ENCODE measurements around the gene PLPPR3.
"Not testable (repeated sequence)": the region's sequence is repeated elsewhere in the genome, so short reads cannot be mapped to it uniquely, and the experiment has no call there.

The PLPPR3 gene

DNA sequence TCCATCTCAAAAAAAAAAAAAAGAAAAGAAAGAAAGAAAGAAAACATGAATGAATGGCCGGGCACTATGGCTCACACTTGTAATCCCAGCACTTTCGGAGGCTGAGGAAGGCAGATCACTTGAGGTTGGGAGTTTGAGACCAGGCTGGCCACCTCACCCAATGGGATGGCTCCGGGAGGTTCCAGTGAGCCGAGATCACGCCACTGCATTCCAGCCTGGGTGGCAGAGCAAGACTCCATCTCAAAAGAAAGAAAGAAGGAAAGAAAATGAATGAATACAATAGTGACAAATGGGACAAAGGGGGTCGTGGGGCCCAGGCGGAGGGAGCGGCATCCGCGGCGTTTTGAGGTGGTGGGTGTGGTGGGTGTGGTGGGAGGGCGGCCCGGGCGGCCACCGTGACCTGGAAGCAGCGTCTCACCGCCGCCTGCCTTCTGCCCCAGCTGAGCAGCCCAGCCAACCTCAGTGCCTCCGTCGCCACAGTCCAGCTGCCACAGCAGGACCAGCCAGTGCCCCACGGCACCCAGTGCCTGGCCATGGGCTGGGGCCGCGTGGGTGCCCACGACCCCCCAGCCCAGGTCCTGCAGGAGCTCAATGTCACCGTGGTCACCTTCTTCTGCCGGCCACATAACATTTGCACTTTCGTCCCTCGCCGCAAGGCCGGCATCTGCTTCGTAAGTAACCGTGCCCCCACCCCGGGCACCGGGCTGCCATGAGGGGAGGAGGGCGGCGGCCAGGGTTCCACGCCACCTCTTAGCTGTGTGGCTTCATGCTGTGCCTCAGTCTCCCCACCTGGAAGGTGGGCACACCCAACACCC, 24.2 kb upstream of the PLPPR3 start:
- H3K27ac ChIP-seq (replicated peaks), result peak overlapping the region; percentile 15; the same call in 1 of the 2 replicates
- H3K4me3 ChIP-seq (replicated peaks; ENCODE audit: insufficient read depth, low read length), result no peak overlapping the region; the same call in 1 of the 2 replicates
- DNase-seq (ENCODE audit: low read depth in 1 of 2, low spot score in 1 of 2), result no peak
- TF ChIP-seq POLR2AphosphoS5 (IDR thresholded peaks at IDR 0.05; ENCODE audit: low read depth) (peak; percentile 88), SPI1 (IDR thresholded peaks at IDR 0.05; ENCODE audit: borderline replicate concordance, low read depth) (no peak), REST (IDR thresholded peaks at IDR 0.05; ENCODE audit: insufficient replicate concordance, low read depth) (no peak)
- H3K27me3 ChIP-seq (ENCODE audit: insufficient read depth, poor library complexity, severe bottlenecking), result no peaks in the 10 kb centered on the region

- peak overlapping the region; percentile 45 for H3K4me3 ChIP-seq (replicated peaks; ENCODE audit: insufficient read depth, low read length)
Observed at GRCh38 chr19:844546-844971, 22.8 kb upstream of the PLPPR3 start.

GRCh38 chr19:843836-844545, 22.2 kb upstream of the PLPPR3 start:
- no peaks in the 10 kb centered on the region for H3K27me3 ChIP-seq (ENCODE audit: insufficient read depth, poor library complexity, severe bottlenecking)
- DNase-seq (ENCODE audit: low read depth in 1 of 2, low spot score in 1 of 2), result peak in 1 of 2 experiments; percentile 63
- H3K4me3 ChIP-seq (replicated peaks; ENCODE audit: insufficient read depth, low read length), result peak overlapping the region; percentile 68
- peak overlapping the region; percentile 74 for H3K27ac ChIP-seq (replicated peaks)
- peak; percentile 60; the same call in 1 of the 2 replicates for TF ChIP-seq POLR2AphosphoS5 (IDR thresholded peaks at IDR 0.05; ENCODE audit: low read depth)
- TF ChIP-seq SPI1 (IDR thresholded peaks at IDR 0.05; ENCODE audit: borderline replicate concordance, low read depth), result no peak

More at GRCh38 chr19:844546-844971, 22.8 kb upstream of the PLPPR3 start:
- peak overlapping the region; percentile 67 for H3K27ac ChIP-seq (replicated peaks)
- no peak for DNase-seq (ENCODE audit: low read depth in 1 of 2, low spot score in 1 of 2)
- TF ChIP-seq SPI1 (IDR thresholded peaks at IDR 0.05; ENCODE audit: borderline replicate concordance, low read depth), result no peak
- TF ChIP-seq CTCF (IDR thresholded peaks at IDR 0.05; ENCODE audit: insufficient read depth, low read length), result no peak
- TF ChIP-seq POLR2AphosphoS5 (IDR thresholded peaks at IDR 0.05; ENCODE audit: low read depth), result peak; percentile 55
- TF ChIP-seq GABPA (IDR thresholded peaks at IDR 0.05; ENCODE audit: low read depth), result no peak
- TF ChIP-seq REST (IDR thresholded peaks at IDR 0.05; ENCODE audit: insufficient replicate concordance, low read depth), result no peak
- H3K27me3 ChIP-seq (ENCODE audit: insufficient read depth, poor library complexity, severe bottlenecking), result no peaks in the 10 kb centered on the region

DNA sequence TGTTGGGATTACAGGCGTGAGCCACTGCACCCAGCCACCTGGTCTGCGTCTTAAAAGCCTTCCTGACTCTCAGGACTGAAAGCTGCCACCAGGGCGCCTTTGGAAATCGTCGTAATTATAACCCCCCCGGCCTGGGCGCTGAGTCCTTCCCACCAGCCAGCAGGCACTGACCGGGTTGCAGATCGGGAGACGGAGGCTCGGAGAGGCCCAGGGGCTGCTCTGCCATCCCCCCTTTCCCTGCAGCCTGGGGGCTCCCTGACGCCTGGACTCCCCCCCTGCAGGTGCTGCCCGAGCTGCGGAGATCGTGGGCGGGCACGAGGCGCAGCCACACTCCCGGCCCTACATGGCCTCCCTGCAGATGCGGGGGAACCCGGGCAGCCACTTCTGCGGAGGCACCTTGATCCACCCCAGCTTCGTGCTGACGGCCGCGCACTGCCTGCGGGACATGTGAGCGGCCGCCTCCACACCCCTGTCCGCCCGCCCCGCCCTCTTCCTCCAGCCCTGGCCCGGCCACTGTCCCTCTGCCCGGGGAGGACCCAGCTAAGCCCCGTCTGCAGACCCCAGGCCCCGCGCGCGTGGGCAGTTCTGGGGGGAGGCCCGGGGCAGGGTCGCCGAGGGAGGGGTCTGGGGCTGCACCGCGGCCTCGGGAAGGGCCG, 21.6 kb upstream of the PLPPR3 start:
- TF ChIP-seq REST (IDR thresholded peaks at IDR 0.05; ENCODE audit: insufficient replicate concordance, low read depth) (no peak), CTCF (IDR thresholded peaks at IDR 0.05; ENCODE audit: insufficient read depth, low read length) (no peak), SPI1 (IDR thresholded peaks at IDR 0.05; ENCODE audit: borderline replicate concordance, low read depth) (no peak), POLR2AphosphoS5 (IDR thresholded peaks at IDR 0.05; ENCODE audit: low read depth) (peak; percentile 69; the same call in 1 of the 2 replicates), GABPA (IDR thresholded peaks at IDR 0.05; ENCODE audit: low read depth) (no peak)
- DNase-seq (ENCODE audit: low read depth in 1 of 2, low spot score in 1 of 2), result peak in 1 of 2 experiments; percentile 63
- Histone ChIP-seq H3K27me3 (ENCODE audit: insufficient read depth, poor library complexity, severe bottlenecking) (no peaks in the 10 kb centered on the region), H3K4me3 (replicated peaks; ENCODE audit: insufficient read depth, low read length) (peak overlapping the region; percentile 68), H3K27ac (replicated peaks) (peak overlapping the region; percentile 74)

- H3K4me3 ChIP-seq (replicated peaks; ENCODE audit: insufficient read depth, low read length), result peak overlapping the region; percentile 68
- not testable (repeated sequence) for H3K27me3 ChIP-seq (ENCODE audit: insufficient read depth, poor library complexity, severe bottlenecking); DNase-seq (ENCODE audit: low read depth in 1 of 2, low spot score in 1 of 2)
- peak overlapping the region; percentile 74 for H3K27ac ChIP-seq (replicated peaks)
Observed at GRCh38 chr19:842802-843179, 21.0 kb upstream of the PLPPR3 start.
